K562 (cell line): ENCODE results near the gene METRNL. TPM values are rescaled to one million over a fixed set of nuclear protein-coding genes. Genes with fewer than 3 reads are reported as not detected.

Experiments
- ATAC-seq: fragments of 200-7000 bp; cut with Tn5 transposase; 3 replicates; pipeline ENCODE4 v1.9.1; 2020; ENCODE audit warnings: moderate library complexity
- BruUV-seq: library from RNA; stranded (reverse); fragments of 400-500 nt; replicated peaks from 2 replicates; lab custom pipeline; 2021; lab: Mats Ljungman, UMichigan
- CTCF ChIA-PET: fragments of 300-600 bp; formaldehyde crosslinking; extraction: SDS; loops from one replicate; lab custom pipeline; 2021; ENCODE audit warnings: low intra/inter-chr PET ratio; lab: Yijun Ruan, JAX
- POLR2A ChIA-PET: fragments of 300-600, 350-650 bp; sonication (Branson Sonifier 250); formaldehyde crosslinking; extraction: SDS; loops from one replicate; lab custom pipeline; 2021; ENCODE audit warnings: antibody characterized with exemption, inconsistent platforms; lab: Yijun Ruan, JAX
- DNase-seq, 4 experiments: peaks; one replicate each; pipeline versions ENCODE4 v3.0.0 to v3.0.0-alpha.2; 2011 to 2018; ENCODE audit warnings: low spot score in 3 of 4, mixed read lengths in 3 of 4; ENCODE audit errors: extremely low read depth in 1 of 4
- FAIRE-seq: peaks from 2 replicates; lab custom pipeline; 2011; peaks lifted over from hg19 to GRCh38; lab: Jason Lieb, UNC
- H2AFZ ChIP-seq: 2 replicates; pipeline ENCODE4 v1.6.0; 2011; ENCODE audit warnings: low read depth, low read length, control low read depth, inconsistent platforms
- H3K27ac ChIP-seq: fragments of 200-600 bp; 3 replicates; pipeline ENCODE4 v1.8.0; 2011; ENCODE audit warnings: low read depth, mild to moderate bottlenecking, control low read depth, inconsistent platforms, low read length, moderate library complexity, mixed read lengths; ENCODE audit errors: extremely low read depth
- H3K27me3 ChIP-seq, 2 experiments: fragments of 300-600 bp in 1 of 2; 2 replicates in 1 of 2; 3 replicates in 1 of 2; pipeline versions ENCODE4 v1.6.0 to v1.8.0; 2011; ENCODE audit warnings: inconsistent platforms in 2 of 2, low read length in 2 of 2, mild to moderate bottlenecking in 1 of 2, mixed read lengths in 1 of 2, moderate library complexity in 1 of 2; ENCODE audit not compliant: control insufficient read depth in 2 of 2, insufficient read depth in 2 of 2
- H3K36me3 ChIP-seq: fragments of 300-600 bp; 3 replicates; pipeline ENCODE4 v1.8.0; 2011; ENCODE audit warnings: mild to moderate bottlenecking, low read length, inconsistent platforms; ENCODE audit not compliant: control insufficient read depth, insufficient read depth
- H3K4me1 ChIP-seq, 2 experiments: fragments of 200-600 bp in 1 of 2; replicated peaks in 1 of 2; 2 replicates in 1 of 2; 3 replicates in 1 of 2; pipeline versions ENCODE4 v1.5.1 to v1.8.0; 2011; ENCODE audit warnings: inconsistent platforms in 2 of 2, low read length in 2 of 2, mild to moderate bottlenecking in 1 of 2, mixed read lengths in 1 of 2, moderate library complexity in 1 of 2; ENCODE audit not compliant: control insufficient read depth in 2 of 2, insufficient read depth in 2 of 2
- H3K4me2 ChIP-seq: 2 replicates; pipeline ENCODE4 v1.6.1; 2011; ENCODE audit warnings: low read length, control low read depth, inconsistent platforms, mixed read lengths; ENCODE audit not compliant: insufficient read depth
- H3K4me3 ChIP-seq: fragments of 200-600 bp; sonication (generic), shearing (Covaris generic); 2 replicates; pipeline ENCODE4 v1.5.1; 2016; ENCODE audit warnings: control low read depth, inconsistent platforms
- H3K79me2 ChIP-seq: fragments of 200-600 bp; 3 replicates; pipeline ENCODE4 v1.8.0; 2011; ENCODE audit warnings: low read length, inconsistent platforms; ENCODE audit not compliant: control insufficient read depth, insufficient read depth
- H3K9ac ChIP-seq, 2 experiments: 2 replicates each; pipeline versions ENCODE4 v1.6.0 to v1.6.1; 2011; ENCODE audit warnings: low read depth in 2 of 2, low read length in 2 of 2, control low read depth in 1 of 2, inconsistent platforms in 1 of 2, mild to moderate bottlenecking in 1 of 2, mixed read lengths in 1 of 2; ENCODE audit not compliant: insufficient read depth in 1 of 2
- H3K9me1 ChIP-seq: one replicate; pipeline ENCODE4 v1.6.0; 2011; ENCODE audit warnings: inconsistent platforms, mild to moderate bottlenecking, low read length, moderate library complexity; ENCODE audit not compliant: control insufficient read depth, insufficient read depth
- H3K9me3 ChIP-seq: replicated peaks from 2 replicates; pipeline ENCODE4 v1.5.1; 2011; ENCODE audit warnings: low read depth, low read length, inconsistent platforms; ENCODE audit not compliant: control insufficient read depth, insufficient read depth
- H4K20me1 ChIP-seq: replicated peaks from 2 replicates; pipeline ENCODE4 v1.6.1; 2011; ENCODE audit warnings: low read length, inconsistent platforms, mixed read lengths; ENCODE audit not compliant: control insufficient read depth, insufficient read depth
- ARHGAP35 ChIP-seq: fragments of 450-650 bp; IDR thresholded peaks from 2 replicates; pipeline ENCODE4 v1.6.1; 2018; ENCODE audit not compliant: partially characterized antibody
- C11orf30 ChIP-seq: fragments of 450-650 bp; IDR thresholded peaks from 2 replicates; pipeline ENCODE4 v1.6.1; 2016; ENCODE audit warnings: low read depth, mild to moderate bottlenecking
- DIDO1 ChIP-seq: fragments of 450-650 bp; IDR thresholded peaks from 2 replicates; pipeline ENCODE4 v1.6.1; 2016; ENCODE audit warnings: low read depth, missing biosample characterization, missing genetic modification characterization
- E2F5 ChIP-seq: sonication (generic); formaldehyde crosslinking; IDR thresholded peaks from 2 replicates; pipeline ENCODE4 v1.8.0; 2022; ENCODE audit warnings: mild to moderate bottlenecking, missing genetic modification reagents
- LCOR ChIP-seq: sonication (generic); formaldehyde crosslinking; IDR thresholded peaks from 2 replicates; pipeline ENCODE4 v1.8.0; 2022; ENCODE audit warnings: mild to moderate bottlenecking, missing genetic modification reagents
- LEF1 ChIP-seq: fragments of 450-650 bp; IDR thresholded peaks from 2 replicates; pipeline ENCODE4 v1.6.1; 2016; ENCODE audit warnings: mild to moderate bottlenecking
- MYC ChIP-seq, 2 experiments: fragments of 250-450 bp in 1 of 2; sonication (Bioruptor Pico) in 1 of 2; IDR thresholded peaks; 2 replicates each; pipeline versions ENCODE4 v1.5.1 to v1.6.1; 2012 to 2021; ENCODE audit warnings: low read depth in 2 of 2, borderline replicate concordance in 1 of 2, improper control_type of control experiment in 1 of 2, low read length in 1 of 2, mild to moderate bottlenecking in 1 of 2, moderate library complexity in 1 of 2
- NR2C1 ChIP-seq, 2 experiments: fragments of 450-650 bp; IDR thresholded peaks; 2 replicates each; pipeline ENCODE4 v1.6.1; 2017; ENCODE audit warnings: mild to moderate bottlenecking in 2 of 2, antibody characterized with exemption in 1 of 2, inconsistent platforms in 1 of 2, missing compliant biosample characterization in 1 of 2, missing genetic modification characterization in 1 of 2
- PCBP1 ChIP-seq: fragments of 200-400 bp; formaldehyde crosslinking; IDR thresholded peaks from 2 replicates; pipeline ENCODE4 v1.6.1; 2018; ENCODE audit warnings: mild to moderate bottlenecking, low read depth, low read length; ENCODE audit not compliant: poor library complexity, severe bottlenecking
- ZBTB12 ChIP-seq: fragments of 250-450 bp; sonication (Bioruptor Pico); IDR thresholded peaks from 2 replicates; pipeline ENCODE4 v1.4.0; 2020
- ZNF75A ChIP-seq: fragments of 450-650 bp; formaldehyde crosslinking; IDR thresholded peaks from 2 replicates; pipeline ENCODE4 v1.4.0; 2020; ENCODE audit warnings: mild to moderate bottlenecking
- WGBS: fragments of 100-300 bp; shearing (Covaris generic); methylation state at CpG from one replicate; pipeline ENCODE4 v1.1.6; 2016; ENCODE audit warnings: low coverage, mixed read lengths; ENCODE audit not compliant: insufficient coverage; ENCODE audit errors: missing lambda C conversion rate; 5-methylcytosine and 5-hydroxymethylcytosine counted together
- in situ Hi-C: fragments of 300-500 bp; cut with MboI; formaldehyde crosslinking; loops from 4 replicates; pipeline ENCODE4 v1.15.0; 2018; ENCODE audit warnings: inconsistent platforms, mixed read lengths
- intact Hi-C: fragments of 100-400 bp; cut with micrococcal nuclease; formaldehyde crosslinking; loops from 2 replicates; pipeline ENCODE4 v1.14.2; 2022
- polyA plus RNA-seq, 8 experiments: library from polyadenylated mRNA; depleted of rRNA in 4 of 8; stranded (reverse) in 5 of 8; unstranded in 3 of 8; fragments of >200 nt; fragmentation: Nextera tagmentation in 2 of 8; fragmentation: Illumina TruSeq in 1 of 8; extraction: Ambion mirVana in 2 of 8; extraction: Trizol in 1 of 8; gene quantifications; 2 replicates each; pipeline versions ENCODE4 v1.2.1 to v1.2.3, GENCODE V29; 2011 to 2014; ENCODE audit warnings: inconsistent platforms in 1 of 8, missing spikeins in 1 of 8
- total RNA-seq, 7 experiments: library from RNA; depleted of rRNA in 6 of 7; stranded (reverse); fragments of >200 nt in 6 of 7; fragmentation: Illumina TruSeq in 2 of 7; extraction: Trizol in 2 of 7; gene quantifications; 2 replicates each; pipeline versions ENCODE4 v1.2.1 to v1.2.3, GENCODE V29; 2011 to 2021; ENCODE audit warnings: low replicate concordance in 1 of 7
- TF ChIP-seq, protein P1 (sequence below): sonication (generic); formaldehyde crosslinking; IDR thresholded peaks from 2 replicates; pipeline ENCODE4 v1.8.0; 2022; ENCODE audit warnings: missing genetic modification reagents, mild to moderate bottlenecking, moderate library complexity, borderline replicate concordance
- TF ChIP-seq, protein P2 (sequence below), 2 experiments: fragments of 450-650 bp; conservative IDR thresholded peaks; 2 replicates each; pipeline ENCODE4 v1.6.1; 2017; ENCODE audit warnings: mild to moderate bottlenecking in 2 of 2, moderate library complexity in 2 of 2

The METRNL gene
- total and polyA plus RNA-seq, 9 of the 15 experiments (the other 6 are each of a cell fraction or from before 2014, with no cell fraction given) = 0.17 to 31.8 (median 2.9) TPM

DNA sequence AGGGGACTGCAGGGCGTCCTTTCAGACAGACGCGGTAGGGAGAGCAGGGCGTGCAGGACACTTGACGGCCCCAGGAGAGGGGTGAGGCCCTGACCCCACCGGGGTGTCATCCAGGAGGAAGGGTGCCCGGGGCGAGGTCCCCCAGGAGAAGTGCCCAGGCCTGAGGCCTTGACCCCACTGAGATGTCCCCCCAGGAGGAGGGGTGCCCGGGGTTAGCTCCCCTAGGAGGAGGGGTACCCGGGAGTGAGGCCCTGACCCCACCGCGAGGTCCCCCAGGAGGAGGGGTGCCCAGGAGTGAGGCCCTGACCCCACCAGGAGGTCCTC, 27.2 kb upstream of the METRNL start (continued):
- 0 out of 2 replicates have a peak, but pooled peaks have one; percentile 1 for TF ChIP-seq ZBTB12 (CRISPR knock-in tag)
- no peak for TF ChIP-seq MYC (IDR thresholded peaks at IDR 0.05; ENCODE audit: low read depth, low read length)
- TF ChIP-seq MYC (CRISPR knock-in tag; IDR thresholded peaks at IDR 0.05; ENCODE audit: borderline replicate concordance, low read depth) = peak; percentile 25; the same call in 1 of the 2 replicates
- TF ChIP-seq C11orf30 = no peak
- TF ChIP-seq LCOR (CRISPR knock-in tag) = no peak
- no peak for TF ChIP-seq E2F5 (CRISPR knock-in tag)

DNA sequence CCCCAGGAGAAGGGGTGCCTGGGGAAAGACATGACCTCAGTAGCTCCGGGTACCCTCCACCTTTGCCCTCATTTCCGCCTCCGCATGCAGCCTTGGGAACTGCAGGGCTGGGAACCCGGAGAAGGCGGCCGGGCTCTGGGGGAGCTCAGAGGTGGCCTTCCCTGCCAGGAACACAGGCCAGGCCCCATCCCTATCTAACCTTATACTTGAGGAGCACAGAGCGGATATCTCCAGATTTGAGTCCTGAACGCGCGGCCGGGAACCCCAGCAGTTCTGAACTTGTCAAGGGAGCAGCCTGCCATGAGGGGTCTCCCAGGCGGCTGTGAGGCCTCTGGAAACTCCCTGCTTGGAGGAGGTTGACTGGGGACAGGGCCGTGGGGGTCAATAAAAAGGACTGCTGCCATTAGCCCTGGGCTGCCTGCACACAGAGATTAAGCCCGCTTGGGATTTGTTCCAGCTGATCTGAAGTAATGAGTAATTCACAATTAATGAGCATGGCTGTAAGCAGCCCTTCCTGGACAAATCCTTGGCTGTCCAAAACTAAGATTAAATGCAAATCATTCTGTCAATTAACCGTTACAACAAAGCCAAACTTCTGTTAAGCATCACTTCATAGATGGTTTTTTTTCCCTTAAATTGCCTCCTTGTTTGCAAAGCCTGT, 26.3 kb upstream of the METRNL start:
- BruUV-seq = no TSS peak
- in situ Hi-C loops (no loop called here), intact Hi-C loops (no loop called here)
- no peak overlapping the region for H3K4me3 ChIP-seq
- no peak overlapping the region for H3K4me2 ChIP-seq
- DNase-seq (peak in 1 of 4 experiments; percentile 44), ATAC-seq (no peak), FAIRE-seq (no peak)
- H3K79me2 ChIP-seq = peaks cover 4% of the 10 kb centered on the region; the same call in 1 of the 3 replicates
- H3K9me1 ChIP-seq = no peaks in the 10 kb centered on the region
- peak overlapping the region; percentile 26 to 82 for H3K9ac ChIP-seq
- H3K4me1 ChIP-seq = peaks cover 33 to 68% of the 10 kb centered on the region in 2 experiments
- peak overlapping the region; percentile 49 for H2AFZ ChIP-seq
- H3K27me3 ChIP-seq = peaks cover 0 to 6% of the 10 kb centered on the region in 2 experiments; a peak in 1 of 5 replicates
- CTCF ChIA-PET = no interaction called here
- H4K20me1 ChIP-seq = no peaks in the 10 kb centered on the region
- no peak overlapping the region for H3K27ac ChIP-seq
- peaks cover 2% of the 10 kb centered on the region for H3K9me3 ChIP-seq
- WGBS = 74% methylated on average over 13 of the region's 15 CpGs
- POLR2A ChIA-PET = no interaction called here
- peaks cover 6% of the 10 kb centered on the region; the same call in 2 of the 3 replicates for H3K36me3 ChIP-seq
- TF ChIP-seq LEF1 = no peak
- no peak for TF ChIP-seq ARHGAP35
- TF ChIP-seq, protein P1, sequence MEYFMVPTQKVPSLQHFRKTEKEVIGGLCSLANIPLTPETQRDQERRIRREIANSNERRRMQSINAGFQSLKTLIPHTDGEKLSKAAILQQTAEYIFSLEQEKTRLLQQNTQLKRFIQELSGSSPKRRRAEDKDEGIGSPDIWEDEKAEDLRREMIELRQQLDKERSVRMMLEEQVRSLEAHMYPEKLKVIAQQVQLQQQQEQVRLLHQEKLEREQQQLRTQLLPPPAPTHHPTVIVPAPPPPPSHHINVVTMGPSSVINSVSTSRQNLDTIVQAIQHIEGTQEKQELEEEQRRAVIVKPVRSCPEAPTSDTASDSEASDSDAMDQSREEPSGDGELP (CRISPR knock-in tag) = peak; percentile 37; the same call in 1 of the 2 replicates
- TF ChIP-seq ZBTB12 (CRISPR knock-in tag) = no peak
- TF ChIP-seq NR2C1 (IDR thresholded peaks at IDR 0.05) = no peak
- no peak for TF ChIP-seq NR2C1 (tag; IDR thresholded peaks at IDR 0.05)
- TF ChIP-seq DIDO1 (tag) = no peak
- no peak for TF ChIP-seq ZNF75A
- no peak for TF ChIP-seq PCBP1
- TF ChIP-seq, protein P2, sequence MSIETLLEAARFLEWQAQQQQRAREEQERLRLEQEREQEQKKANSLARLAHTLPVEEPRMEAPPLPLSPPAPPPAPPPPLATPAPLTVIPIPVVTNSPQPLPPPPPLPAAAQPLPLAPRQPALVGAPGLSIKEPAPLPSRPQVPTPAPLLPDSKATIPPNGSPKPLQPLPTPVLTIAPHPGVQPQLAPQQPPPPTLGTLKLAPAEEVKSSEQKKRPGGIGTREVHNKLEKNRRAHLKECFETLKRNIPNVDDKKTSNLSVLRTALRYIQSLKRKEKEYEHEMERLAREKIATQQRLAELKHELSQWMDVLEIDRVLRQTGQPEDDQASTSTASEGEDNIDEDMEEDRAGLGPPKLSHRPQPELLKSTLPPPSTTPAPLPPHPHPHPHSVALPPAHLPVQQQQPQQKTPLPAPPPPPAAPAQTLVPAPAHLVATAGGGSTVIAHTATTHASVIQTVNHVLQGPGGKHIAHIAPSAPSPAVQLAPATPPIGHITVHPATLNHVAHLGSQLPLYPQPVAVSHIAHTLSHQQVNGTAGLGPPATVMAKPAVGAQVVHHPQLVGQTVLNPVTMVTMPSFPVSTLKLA (conservative IDR thresholded peaks at IDR 0.05) = no peak
